ENCODE data around the gene ZNF581. TPM values are rescaled to one million over a fixed set of nuclear protein-coding genes. Genes with fewer than 3 reads are reported as not detected.

Gene ZNF581
- total RNA-seq, 2 donors from 2014 or later: 6.7 to 23.8 TPM

GRCh38 chr19:55668603-55669348, 25.3 kb downstream of the ZNF581 start:
- DNase-seq (ENCODE audit: low spot score) (no peak), ATAC-seq (ENCODE audit: insufficient number of reproducible peaks, low FRiP score, low read depth) (no peak)
- no peaks in the 10 kb centered on the region for H3K27me3 ChIP-seq (replicated peaks; ENCODE audit: insufficient read depth)
- no peaks in the 10 kb centered on the region for H3K9me3 ChIP-seq
- TF ChIP-seq, protein P1, sequence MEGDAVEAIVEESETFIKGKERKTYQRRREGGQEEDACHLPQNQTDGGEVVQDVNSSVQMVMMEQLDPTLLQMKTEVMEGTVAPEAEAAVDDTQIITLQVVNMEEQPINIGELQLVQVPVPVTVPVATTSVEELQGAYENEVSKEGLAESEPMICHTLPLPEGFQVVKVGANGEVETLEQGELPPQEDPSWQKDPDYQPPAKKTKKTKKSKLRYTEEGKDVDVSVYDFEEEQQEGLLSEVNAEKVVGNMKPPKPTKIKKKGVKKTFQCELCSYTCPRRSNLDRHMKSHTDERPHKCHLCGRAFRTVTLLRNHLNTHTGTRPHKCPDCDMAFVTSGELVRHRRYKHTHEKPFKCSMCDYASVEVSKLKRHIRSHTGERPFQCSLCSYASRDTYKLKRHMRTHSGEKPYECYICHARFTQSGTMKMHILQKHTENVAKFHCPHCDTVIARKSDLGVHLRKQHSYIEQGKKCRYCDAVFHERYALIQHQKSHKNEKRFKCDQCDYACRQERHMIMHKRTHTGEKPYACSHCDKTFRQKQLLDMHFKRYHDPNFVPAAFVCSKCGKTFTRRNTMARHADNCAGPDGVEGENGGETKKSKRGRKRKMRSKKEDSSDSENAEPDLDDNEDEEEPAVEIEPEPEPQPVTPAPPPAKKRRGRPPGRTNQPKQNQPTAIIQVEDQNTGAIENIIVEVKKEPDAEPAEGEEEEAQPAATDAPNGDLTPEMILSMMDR (IDR thresholded peaks at IDR 0.05): no peak
- H3K36me3 ChIP-seq: peaks cover 75% of the 10 kb centered on the region
- no peak overlapping the region for H3K4me3 ChIP-seq
- H3K4me1 ChIP-seq (ENCODE audit: control insufficient read depth in 1 of 2, low read depth in 2 of 2): no peaks in the 10 kb centered on the region
- no peak overlapping the region for H3K27ac ChIP-seq

GRCh38 chr19:55669418-55670279, 26.2 kb downstream of the ZNF581 start:
- DNase-seq (ENCODE audit: low spot score): no peak
- no peaks in the 10 kb centered on the region for H3K27me3 ChIP-seq (replicated peaks; ENCODE audit: insufficient read depth)
- H3K27ac ChIP-seq: no peak overlapping the region
- H3K4me3 ChIP-seq: no peak overlapping the region
- H3K4me1 ChIP-seq (ENCODE audit: control insufficient read depth in 1 of 2, low read depth in 2 of 2): peaks cover 3 to 5% of the 10 kb centered on the region in 2 donors
- H3K36me3 ChIP-seq: peaks cover 68% of the 10 kb centered on the region
- no peaks in the 10 kb centered on the region for H3K9me3 ChIP-seq
- TF ChIP-seq, protein P1 (IDR thresholded peaks at IDR 0.05): no peak
- ATAC-seq (ENCODE audit: insufficient number of reproducible peaks, low FRiP score, low read depth): no peak

- H3K9me3 ChIP-seq: no peaks in the 10 kb centered on the region
- peaks cover 4 to 6% of the 10 kb centered on the region in 2 donors for H3K4me1 ChIP-seq (ENCODE audit: control insufficient read depth in 1 of 2, low read depth in 2 of 2)
- ATAC-seq (ENCODE audit: insufficient number of reproducible peaks, low FRiP score, low read depth) (no peak), DNase-seq (ENCODE audit: low spot score) (no peak)
- peaks cover 63% of the 10 kb centered on the region for H3K36me3 ChIP-seq
- no peak overlapping the region for H3K4me3 ChIP-seq
- TF ChIP-seq, protein P1 (IDR thresholded peaks at IDR 0.05): no peak
- H3K27me3 ChIP-seq (replicated peaks; ENCODE audit: insufficient read depth): no peaks in the 10 kb centered on the region
- no peak overlapping the region for H3K27ac ChIP-seq
Measured at GRCh38 chr19:55670280-55671053, 27.0 kb downstream of the ZNF581 start.

DNA sequence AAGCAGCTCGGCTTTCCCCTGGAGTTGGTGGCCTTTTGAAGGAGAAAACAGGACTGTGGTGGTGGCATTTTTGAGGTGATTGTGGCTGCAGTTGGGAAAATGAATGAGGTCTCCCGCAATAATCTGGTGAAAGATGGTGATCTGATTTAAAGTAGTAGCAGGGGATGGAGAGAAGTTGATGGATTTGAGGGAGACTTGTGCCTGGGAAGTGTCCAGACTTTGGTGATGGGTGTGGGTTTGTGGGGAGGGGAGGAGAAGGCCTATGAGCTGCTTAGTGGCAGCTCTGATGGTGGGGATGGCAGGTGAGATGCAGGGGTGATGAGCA, 27.6 kb downstream of the ZNF581 start:
- ATAC-seq (ENCODE audit: insufficient number of reproducible peaks, low FRiP score, low read depth) (no peak), DNase-seq (ENCODE audit: low spot score) (no peak)
- H3K27ac ChIP-seq: no peak overlapping the region
- peaks cover 60% of the 10 kb centered on the region for H3K36me3 ChIP-seq
- H3K4me1 ChIP-seq (ENCODE audit: control insufficient read depth in 1 of 2, low read depth in 2 of 2): peaks cover 7 to 9% of the 10 kb centered on the region in 2 donors
- TF ChIP-seq, protein P1 (IDR thresholded peaks at IDR 0.05): no peak
- no peaks in the 10 kb centered on the region for H3K9me3 ChIP-seq
- no peak overlapping the region for H3K4me3 ChIP-seq
- H3K27me3 ChIP-seq (replicated peaks; ENCODE audit: insufficient read depth): no peaks in the 10 kb centered on the region

DNA sequence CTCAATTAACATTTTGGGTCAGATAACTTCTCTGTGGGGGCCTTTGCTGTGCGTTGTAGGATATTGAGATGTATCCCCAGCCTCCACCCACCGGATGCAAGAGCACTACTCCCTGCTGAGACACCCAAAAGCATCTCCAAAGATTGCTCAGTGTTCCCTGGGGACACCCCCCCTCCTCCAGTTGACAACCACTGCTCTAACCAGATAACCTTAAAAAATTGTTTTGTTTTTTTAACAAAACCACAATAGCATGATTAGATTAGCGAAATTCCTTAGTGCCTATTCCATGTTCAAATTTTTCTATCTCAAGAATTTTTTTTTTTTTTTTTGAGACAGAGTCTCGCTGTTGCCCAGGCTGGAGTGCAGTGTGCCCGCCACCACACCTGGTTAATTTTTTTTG, 29.0 kb downstream of the ZNF581 start:
- DNase-seq (ENCODE audit: low spot score) (no peak), ATAC-seq (ENCODE audit: insufficient number of reproducible peaks, low FRiP score, low read depth) (no peak)
- TF ChIP-seq, protein P1 (IDR thresholded peaks at IDR 0.05): no peak
- Histone ChIP-seq H3K27me3 (replicated peaks; ENCODE audit: insufficient read depth) (no peaks in the 10 kb centered on the region), H3K27ac (no peak overlapping the region), H3K4me3 (no peak overlapping the region), H3K36me3 (peaks cover 46% of the 10 kb centered on the region), H3K4me1 (ENCODE audit: control insufficient read depth in 1 of 2, low read depth in 2 of 2) (peaks cover 21 to 23% of the 10 kb centered on the region in 2 donors), H3K9me3 (no peaks in the 10 kb centered on the region)

All from thoracic aorta (tissue), 2 donors.